Fibroblast of villous mesenchyme (primary cell): ENCODE results near the gene RAP1GAP. TPM values are rescaled to one million over a fixed set of nuclear protein-coding genes. Genes with fewer than 3 reads are reported as not detected.

Source experiments
- DNase-seq: peaks from one replicate; pipeline ENCODE4 v3.0.0-alpha.2; 2010; ENCODE audit warnings: low read depth
- H3K4me3 ChIP-seq: 2 replicates; pipeline ENCODE4 v1.5.1; 2011; ENCODE audit warnings: low read depth, mild to moderate bottlenecking, low read length
- total RNA-seq: library from RNA; depleted of rRNA; stranded (reverse); fragments of >200 nt; gene quantifications from 2 replicates; pipeline ENCODE4 v1.2.3, GENCODE V29; 2012
- TF ChIP-seq, protein P1 (sequence below): IDR thresholded peaks from 2 replicates; pipeline ENCODE4 v1.5.1; 2012; ENCODE audit warnings: low read depth, mild to moderate bottlenecking, low read length; ENCODE audit not compliant: insufficient read depth

Gene RAP1GAP
- total RNA-seq, 1 donor: under 0.01 TPM

DNA sequence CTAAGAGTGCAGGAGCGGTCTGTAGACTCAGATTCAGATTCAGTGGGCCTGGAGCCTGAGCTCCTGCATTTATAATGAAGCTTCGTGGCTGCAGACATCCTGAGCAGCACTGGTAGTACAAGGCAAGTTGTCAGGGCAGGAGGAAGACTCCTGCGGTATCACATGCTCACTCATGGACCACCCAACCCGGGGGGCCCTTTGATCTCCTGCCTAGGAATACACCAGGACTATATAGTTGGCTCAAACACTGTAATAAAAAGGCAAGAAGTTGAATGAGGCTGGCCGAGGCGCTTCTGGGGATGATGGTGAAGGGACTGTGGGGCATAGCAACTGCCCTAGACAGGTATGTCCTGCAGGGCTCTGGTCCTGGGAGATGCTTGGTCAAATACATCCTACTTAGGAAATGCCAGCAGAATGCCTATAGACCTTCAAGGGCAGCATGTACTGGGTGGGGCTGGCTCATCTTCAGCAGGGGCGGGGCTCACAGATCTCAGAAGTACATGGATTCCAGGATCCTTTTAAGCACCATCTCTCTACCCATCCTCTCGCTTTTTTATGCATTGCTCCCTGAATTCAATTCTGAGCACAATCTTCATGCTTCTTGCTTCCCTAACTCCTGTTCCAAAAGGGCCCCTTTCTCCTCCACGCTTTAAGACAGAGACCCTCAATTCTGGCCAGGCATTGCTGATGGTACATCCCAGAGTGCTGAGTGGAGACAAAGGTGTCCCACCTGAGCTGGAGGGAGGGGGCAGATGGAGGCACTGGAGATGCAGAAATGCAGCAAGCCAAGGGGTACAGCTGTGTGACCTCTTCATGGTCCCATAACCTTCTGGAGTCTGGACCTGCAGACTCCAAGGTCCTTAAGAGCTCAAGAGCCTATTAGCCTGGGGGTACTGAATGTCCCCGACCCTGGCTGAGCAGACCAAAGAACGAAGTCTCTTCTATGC lies 2.1 kb upstream of the RAP1GAP start:
- TF ChIP-seq, protein P1, sequence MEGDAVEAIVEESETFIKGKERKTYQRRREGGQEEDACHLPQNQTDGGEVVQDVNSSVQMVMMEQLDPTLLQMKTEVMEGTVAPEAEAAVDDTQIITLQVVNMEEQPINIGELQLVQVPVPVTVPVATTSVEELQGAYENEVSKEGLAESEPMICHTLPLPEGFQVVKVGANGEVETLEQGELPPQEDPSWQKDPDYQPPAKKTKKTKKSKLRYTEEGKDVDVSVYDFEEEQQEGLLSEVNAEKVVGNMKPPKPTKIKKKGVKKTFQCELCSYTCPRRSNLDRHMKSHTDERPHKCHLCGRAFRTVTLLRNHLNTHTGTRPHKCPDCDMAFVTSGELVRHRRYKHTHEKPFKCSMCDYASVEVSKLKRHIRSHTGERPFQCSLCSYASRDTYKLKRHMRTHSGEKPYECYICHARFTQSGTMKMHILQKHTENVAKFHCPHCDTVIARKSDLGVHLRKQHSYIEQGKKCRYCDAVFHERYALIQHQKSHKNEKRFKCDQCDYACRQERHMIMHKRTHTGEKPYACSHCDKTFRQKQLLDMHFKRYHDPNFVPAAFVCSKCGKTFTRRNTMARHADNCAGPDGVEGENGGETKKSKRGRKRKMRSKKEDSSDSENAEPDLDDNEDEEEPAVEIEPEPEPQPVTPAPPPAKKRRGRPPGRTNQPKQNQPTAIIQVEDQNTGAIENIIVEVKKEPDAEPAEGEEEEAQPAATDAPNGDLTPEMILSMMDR: no peak
- H3K4me3 ChIP-seq: no peak overlapping the region
- DNase-seq: no peak

GRCh38 chr1:21670059-21670881 lies 1.1 kb upstream of the RAP1GAP start:
- DNase-seq: no peak
- TF ChIP-seq, protein P1: no peak
- no peak overlapping the region for H3K4me3 ChIP-seq

DNA sequence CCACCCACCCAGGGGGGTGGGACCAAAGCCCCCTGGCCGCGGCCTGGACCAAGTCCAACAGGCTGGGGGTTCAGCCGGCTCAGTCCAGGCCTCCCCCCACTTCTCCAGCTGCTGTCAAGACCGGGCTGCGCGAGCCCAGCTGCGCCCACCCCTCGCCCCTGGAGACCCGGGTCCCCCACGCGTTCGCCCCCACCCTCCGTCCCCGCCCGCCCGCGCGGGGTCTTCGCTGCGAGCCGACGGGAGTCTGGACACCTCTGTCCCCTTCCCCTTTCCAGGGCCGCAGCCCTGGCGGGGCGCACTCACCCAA lies 253 bp downstream of the RAP1GAP start:
- TF ChIP-seq, protein P1: no peak
- DNase-seq: no peak
- peak overlapping the region; percentile 31 for H3K4me3 ChIP-seq

GRCh38 chr1:21668232-21668950 lies 766 bp downstream of the RAP1GAP start:
- TF ChIP-seq, protein P1: no peak
- H3K4me3 ChIP-seq: peak overlapping the region; percentile 31
- no peak for DNase-seq

- H3K4me3 ChIP-seq: no peak overlapping the region
- no peak for DNase-seq
- TF ChIP-seq, protein P1: no peak
Measured at GRCh38 chr1:21667348-21668231, 1.6 kb downstream of the RAP1GAP start.
